Thoracic aorta (tissue), 2 donors: Measurements from ENCODE around the gene COX14. TPM values are rescaled to one million over a fixed set of nuclear protein-coding genes. Genes with fewer than 3 reads are reported as not detected.
"Not testable (repeated sequence)": the region's sequence is repeated elsewhere in the genome, so short reads cannot be mapped to it uniquely, and the experiment has no call there.

Experiments
- ATAC-seq: fragments of 150-250 bp; one replicate; pipeline ENCODE4 v1.8.0; 2017; ENCODE audit warnings: low read depth; ENCODE audit not compliant: insufficient number of reproducible peaks, low FRiP score
- DNase-seq: peaks from one replicate; pipeline ENCODE4 v3.0.0-alpha.2; 2020; ENCODE audit warnings: low spot score
- H3K27ac ChIP-seq, 2 donors: fragments of 200-600 bp; sonication (generic); 1 replicate in 1 of 2; 2 replicates in 1 of 2; pipeline ENCODE4 v1.5.1; 2016; ENCODE audit warnings: mild to moderate bottlenecking in 2 of 2, moderate library complexity in 2 of 2
- H3K27me3 ChIP-seq: fragments of 200-600 bp; sonication (generic); replicated peaks from 2 replicates; pipeline ENCODE4 v1.6.0; 2016; ENCODE audit warnings: mild to moderate bottlenecking; ENCODE audit not compliant: insufficient read depth
- H3K36me3 ChIP-seq: fragments of 200-600 bp; sonication (generic); one replicate; pipeline ENCODE4 v1.5.1; 2016
- H3K4me1 ChIP-seq, 2 donors: fragments of 200-600 bp; sonication (generic); 1 replicate in 1 of 2; 2 replicates in 1 of 2; pipeline versions ENCODE4 v1.5.1 to v1.6.0; 2016; ENCODE audit warnings: low read depth in 2 of 2, mild to moderate bottlenecking in 1 of 2; ENCODE audit not compliant: control insufficient read depth in 1 of 2
- H3K4me3 ChIP-seq: fragments of 200-600 bp; sonication (generic); 2 replicates; pipeline ENCODE4 v1.5.1; 2016; ENCODE audit warnings: mild to moderate bottlenecking
- H3K9me3 ChIP-seq: fragments of 200-600 bp; sonication (generic); 2 replicates; pipeline ENCODE4 v1.5.1; 2016
- CTCF ChIP-seq: fragments of 200-600 bp; sonication (generic); IDR thresholded peaks from one replicate; pipeline ENCODE4 v1.5.1; 2019; ENCODE audit warnings: antibody characterized with exemption
- total RNA-seq, 2 donors: library from RNA; depleted of rRNA; stranded (reverse); fragments of >200 nt; gene quantifications; one replicate each; pipeline versions ENCODE4 v1.1.0 to v1.2.3, GENCODE V29; 2016

Gene COX14
- total RNA-seq, 2 donors from 2014 or later, result 50.8 to 57.2 TPM

GRCh38 chr12:50147281-50147680, 35.2 kb downstream of the COX14 start:
- TF ChIP-seq CTCF, result no peak
- no peaks in the 10 kb centered on the region for H3K27me3 ChIP-seq
- no peaks in the 10 kb centered on the region for H3K9me3 ChIP-seq
- no peak for ATAC-seq
- DNase-seq, result no peak
- H3K4me3 ChIP-seq, result no peak overlapping the region
- H3K27ac ChIP-seq, result no peak overlapping the region
- peaks cover 9 to 21% of the 10 kb centered on the region in 2 donors for H3K4me1 ChIP-seq
- H3K36me3 ChIP-seq, result no peaks in the 10 kb centered on the region

GRCh38 chr12:50148011-50148410, 36.0 kb downstream of the COX14 start:
- not testable (repeated sequence) for H3K27me3 ChIP-seq, H3K9me3 ChIP-seq, H3K36me3 ChIP-seq, DNase-seq, ATAC-seq, H3K4me3 ChIP-seq, H3K27ac ChIP-seq
- H3K4me1 ChIP-seq, result peaks cover 9 to 21% of the 10 kb centered on the region in 2 donors

- no peak overlapping the region for H3K27ac ChIP-seq
- no peak overlapping the region for H3K4me3 ChIP-seq
- peaks cover 9 to 21% of the 10 kb centered on the region in 2 donors for H3K4me1 ChIP-seq
- no peaks in the 10 kb centered on the region for H3K36me3 ChIP-seq
- DNase-seq (no peak), ATAC-seq (no peak)
- no peaks in the 10 kb centered on the region for H3K27me3 ChIP-seq
- TF ChIP-seq CTCF, result no peak
- H3K9me3 ChIP-seq, result no peaks in the 10 kb centered on the region
These were observed 37.3 kb downstream of the COX14 start for GRCh38 chr12:50149311-50149710.

- Histone ChIP-seq H3K27me3 (no peaks in the 10 kb centered on the region), H3K27ac (no peak overlapping the region), H3K4me3 (no peak overlapping the region), H3K4me1 (peaks cover 0 to 11% of the 10 kb centered on the region in 2 donors), H3K36me3 (no peaks in the 10 kb centered on the region), H3K9me3 (no peaks in the 10 kb centered on the region)
- DNase-seq (no peak), ATAC-seq (no peak)
- TF ChIP-seq CTCF, result no peak
These were observed 39.1 kb downstream of the COX14 start for GRCh38 chr12:50151047-50151687.

- not testable (repeated sequence) for H3K36me3 ChIP-seq, ATAC-seq, H3K27me3 ChIP-seq, DNase-seq, H3K27ac ChIP-seq, H3K4me3 ChIP-seq, H3K9me3 ChIP-seq
- peaks cover 0 to 19% of the 10 kb centered on the region in 2 donors for H3K4me1 ChIP-seq
These were observed 42.9 kb downstream of the COX14 start for GRCh38 chr12:50154947-50155346.

GRCh38 chr12:50156641-50157040, 44.6 kb downstream of the COX14 start:
- ATAC-seq (no peak), DNase-seq (no peak)
- Histone ChIP-seq H3K27ac (no peak overlapping the region), H3K27me3 (no peaks in the 10 kb centered on the region), H3K4me1 (peaks cover 0 to 16% of the 10 kb centered on the region in 2 donors), H3K4me3 (no peak overlapping the region), H3K9me3 (no peaks in the 10 kb centered on the region), H3K36me3 (no peaks in the 10 kb centered on the region)
- no peak for TF ChIP-seq CTCF
